ENCODE measurements around the gene CFAP61.

DNA sequence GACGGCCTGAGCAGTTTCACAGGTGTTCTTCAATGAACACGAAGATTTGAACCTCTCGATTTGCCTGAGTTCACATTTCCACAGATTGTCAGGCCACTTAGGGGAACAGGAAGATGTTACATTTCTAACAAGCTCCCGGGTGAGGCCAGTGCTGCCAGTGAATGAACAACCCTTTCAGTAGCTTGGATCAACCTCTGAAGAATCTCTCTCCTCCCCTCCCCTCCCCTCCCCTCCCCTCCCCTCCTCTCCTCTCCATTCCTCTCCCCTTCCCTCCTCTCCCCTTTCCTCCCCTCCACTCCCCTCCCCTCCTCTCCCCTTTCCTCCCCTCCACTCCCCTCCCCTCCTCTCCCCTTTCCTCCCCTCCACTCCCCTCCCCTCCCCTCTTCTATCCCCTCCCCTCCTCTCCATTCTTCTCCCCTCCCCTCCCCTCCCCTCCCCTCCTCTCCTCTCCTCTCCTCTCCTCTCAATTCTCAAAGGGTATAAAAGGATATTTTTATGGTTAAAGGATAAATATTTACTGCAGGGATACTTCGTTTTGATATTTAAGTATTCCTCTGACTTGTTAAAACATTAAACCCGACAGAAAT lies 201.5 kb downstream of the CFAP61 start:
- no peak for TF ChIP-seq EZH2 (IDR thresholded peaks at IDR 0.05; ENCODE audit: borderline replicate concordance)
- no peak for TF ChIP-seq EZH2phosphoT487 (IDR thresholded peaks at IDR 0.05; ENCODE audit: low read depth, severe bottlenecking, unreplicated experiment)
